Activated T-cell treated with anti-CD3 and anti-CD28 coated beads for 4 hours (primary cell): ENCODE measurements around the gene DCST2.

Experiments
- DNase-seq: peaks from one replicate; pipeline ENCODE4 v3.0.0-alpha.2; 2020

Gene DCST2

GRCh38 chr1:155048449-155049334 lies 15.1 kb upstream of the DCST2 start:
- no peak for DNase-seq

- peak; percentile 43 for DNase-seq
Observed at GRCh38 chr1:155044812-155045657, 11.5 kb upstream of the DCST2 start.

GRCh38 chr1:155044365-155044764 lies 10.8 kb upstream of the DCST2 start:
- DNase-seq = no peak

GRCh38 chr1:155043793-155044192 lies 10.2 kb upstream of the DCST2 start:
- no peak for DNase-seq

GRCh38 chr1:155043301-155043702 lies 9.7 kb upstream of the DCST2 start:
- no peak for DNase-seq

DNA sequence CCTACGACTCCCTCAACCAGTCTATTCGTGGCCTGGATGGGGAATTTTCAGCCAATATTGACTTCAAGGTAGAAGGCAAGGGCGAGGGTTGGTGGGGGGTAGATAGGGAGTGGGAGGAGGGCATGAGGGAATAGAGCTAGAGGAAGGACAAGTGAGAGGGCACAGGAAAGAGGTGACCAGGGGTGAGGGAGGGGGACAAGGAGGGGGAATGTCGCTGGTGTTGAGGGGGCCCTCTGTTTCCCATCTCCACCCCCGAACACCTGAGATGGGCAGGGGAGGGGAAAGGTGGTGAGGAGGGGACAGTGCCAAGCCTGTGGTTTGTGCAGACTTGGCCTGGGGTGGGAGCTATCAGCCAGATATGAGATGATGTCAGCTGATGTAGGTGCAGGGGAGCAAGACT lies 9.2 kb upstream of the DCST2 start:
- no peak for DNase-seq

GRCh38 chr1:155040358-155041093 lies 6.9 kb upstream of the DCST2 start:
- no peak for DNase-seq

DNA sequence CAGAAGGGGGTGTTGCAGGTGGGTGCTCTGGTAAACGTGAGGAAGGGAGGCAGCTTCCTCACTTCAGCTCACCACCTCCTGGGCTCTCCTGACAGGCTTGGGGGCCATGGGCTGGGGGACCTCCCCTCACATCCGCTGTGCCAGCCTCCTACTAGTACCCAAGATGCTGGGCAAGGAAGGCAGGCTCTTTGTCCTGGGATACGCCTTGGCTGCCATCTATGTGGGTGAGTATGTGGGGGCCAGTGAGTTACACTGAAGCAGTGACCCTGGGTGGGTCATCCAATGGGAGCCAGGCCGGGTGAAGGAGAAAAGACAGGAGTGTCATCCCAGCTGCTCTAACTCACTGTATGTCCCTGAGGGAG lies 5.7 kb upstream of the DCST2 start:
- no peak for DNase-seq

GRCh38 chr1:155038602-155039307 lies 5.2 kb upstream of the DCST2 start:
- DNase-seq = no peak

DNA sequence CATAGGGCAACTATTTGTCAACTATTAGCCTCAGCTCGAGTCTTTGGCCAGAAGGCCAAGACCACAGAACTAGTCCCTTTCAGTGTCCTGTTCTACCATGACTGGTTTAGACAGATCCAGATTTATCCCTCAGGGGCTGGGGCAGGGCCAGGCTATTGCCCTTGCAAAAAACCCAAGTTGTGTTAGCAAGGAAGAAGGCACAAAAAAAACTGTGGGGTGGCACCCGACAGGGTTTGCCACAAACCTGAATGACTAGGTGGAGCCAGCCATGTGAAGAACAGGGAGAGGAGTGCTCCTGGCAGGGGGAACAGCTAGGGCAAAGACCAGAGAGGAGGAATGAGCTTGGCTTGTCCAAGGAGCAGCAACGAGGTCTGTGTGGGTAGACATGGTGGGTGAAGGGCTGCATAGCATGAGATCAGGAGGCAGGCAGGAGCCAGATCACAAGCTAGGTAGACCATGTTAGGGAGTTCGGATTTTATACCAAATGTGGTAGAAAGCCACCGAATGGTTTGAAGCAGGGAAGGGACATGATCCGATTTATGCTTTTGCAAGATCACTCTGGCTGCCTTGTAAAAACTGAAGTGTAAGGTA lies 4.4 kb upstream of the DCST2 start:
- no peak for DNase-seq

GRCh38 chr1:155037043-155037442 lies 3.5 kb upstream of the DCST2 start:
- no peak for DNase-seq

- DNase-seq = no peak
Observed at GRCh38 chr1:155035936-155036335, 2.4 kb upstream of the DCST2 start.

DNA sequence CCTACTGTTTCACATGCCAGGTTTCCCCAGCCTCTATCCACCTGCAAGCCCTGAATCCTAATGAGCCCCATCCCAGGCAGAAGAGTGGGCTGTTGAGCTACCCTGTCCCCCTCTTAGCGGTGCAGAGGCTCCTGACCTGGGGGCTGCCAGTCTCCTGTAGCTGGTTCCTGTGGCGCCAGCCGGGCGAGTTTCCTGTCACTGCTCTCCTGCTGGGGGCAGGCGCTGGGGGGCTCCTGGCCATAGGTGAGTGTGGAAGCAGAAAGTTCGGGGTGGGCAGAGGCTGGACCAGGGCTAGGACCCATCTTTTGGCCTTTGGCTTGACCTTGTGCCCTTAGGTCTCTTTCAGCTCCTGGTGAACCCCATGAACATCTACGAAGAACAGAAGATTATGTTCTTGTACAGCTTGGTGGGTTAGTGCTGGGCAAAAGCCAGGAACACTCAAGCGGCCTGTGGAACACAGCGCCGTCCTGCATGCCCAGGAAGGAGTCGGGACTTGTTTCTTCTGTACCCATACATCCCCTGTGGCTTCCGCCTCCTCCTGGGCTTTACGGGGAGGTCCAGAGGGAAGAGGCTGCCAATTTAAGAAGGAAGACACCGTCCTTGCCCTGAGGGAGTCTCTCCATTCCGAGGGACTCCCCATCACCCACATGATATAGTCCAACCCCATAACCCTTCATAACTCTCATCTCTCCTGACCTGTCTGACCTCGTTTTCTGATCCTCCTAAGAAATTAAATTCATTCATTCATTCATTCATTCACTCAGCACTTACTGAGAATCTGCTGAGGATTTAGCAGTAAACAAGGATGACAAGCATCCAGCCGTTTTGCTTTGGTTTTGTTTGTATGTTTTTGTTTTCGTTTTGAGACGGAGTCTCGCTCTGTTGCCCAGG lies 982 bp upstream of the DCST2 start:
- no peak for DNase-seq

GRCh38 chr1:155032886-155033285 lies 695 bp downstream of the DCST2 start:
- DNase-seq = no peak

- DNase-seq = no peak
Observed at GRCh38 chr1:155030899-155031298, 2.7 kb downstream of the DCST2 start.

- DNase-seq = no peak
Observed at GRCh38 chr1:155030243-155030795, 3.3 kb downstream of the DCST2 start.

- no peak for DNase-seq
Observed at GRCh38 chr1:155029513-155030242, 3.9 kb downstream of the DCST2 start.

DNA sequence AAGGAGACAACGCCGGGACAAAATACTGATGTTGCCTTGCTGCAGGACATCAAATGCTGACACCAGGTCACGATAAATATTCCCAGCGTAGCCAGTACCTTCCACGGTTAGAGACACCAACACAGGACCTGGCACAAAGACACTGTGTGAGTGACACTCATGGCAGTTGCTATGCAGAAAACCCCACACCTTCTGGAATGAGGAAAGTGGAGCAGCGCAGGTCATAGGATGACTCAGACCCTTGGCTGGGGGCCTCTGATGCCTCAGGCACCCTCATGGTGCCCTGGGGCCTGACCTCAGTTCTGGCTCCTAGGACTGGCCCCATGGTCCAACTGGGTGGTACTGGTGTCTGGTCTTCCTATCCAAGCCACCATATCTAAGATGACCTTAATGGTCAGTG lies 7.0 kb downstream of the DCST2 start:
- no peak for DNase-seq

- DNase-seq = no peak
Observed at GRCh38 chr1:155026154-155026553, 7.4 kb downstream of the DCST2 start.

- DNase-seq = no peak
Observed at GRCh38 chr1:155024315-155024714, 9.3 kb downstream of the DCST2 start.
